ENCODE measurements around the gene TRIM47.
"Not testable (repeated sequence)": the region's sequence is repeated elsewhere in the genome, so short reads cannot be mapped to it uniquely, and the experiment has no call there.

Gene TRIM47

DNA sequence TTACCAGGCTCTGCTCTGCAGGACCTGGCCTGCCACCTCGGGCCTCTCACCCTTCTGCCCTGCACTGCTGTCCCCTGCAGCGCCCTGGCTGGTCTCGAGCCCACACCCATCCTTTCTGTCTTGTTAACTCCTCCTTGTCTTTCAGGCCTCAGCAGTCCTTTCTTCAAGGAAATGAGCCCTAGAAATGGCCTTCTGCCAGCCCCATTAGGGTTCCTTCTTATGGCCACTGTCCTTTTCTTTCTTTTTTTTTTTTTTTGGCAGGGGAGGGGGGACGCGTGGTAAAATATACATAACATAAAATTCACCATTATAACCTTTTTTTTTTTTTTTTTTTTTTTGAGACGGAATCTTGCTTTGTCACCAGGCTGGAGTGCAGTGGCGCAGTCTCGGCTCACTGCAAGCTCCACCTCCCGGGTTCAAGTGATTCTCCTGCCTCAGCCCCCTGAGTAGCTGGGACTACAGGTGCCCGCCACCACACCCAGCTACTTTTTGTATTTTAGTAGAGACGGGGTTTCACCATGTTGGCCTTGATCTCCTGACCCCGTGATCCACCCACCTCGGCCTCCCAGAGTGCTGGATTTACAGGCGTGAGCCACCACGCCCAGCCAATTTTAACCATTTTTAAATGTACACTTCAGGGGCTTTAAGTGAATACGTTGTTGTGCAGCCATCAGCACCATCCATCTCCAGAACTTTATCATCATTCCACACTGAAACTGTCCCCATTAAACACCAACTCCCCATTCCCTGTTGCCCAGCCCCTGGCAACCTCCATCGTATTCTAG lies 12.8 kb downstream of the TRIM47 start:
- not testable (repeated sequence) for DNase-seq

DNA sequence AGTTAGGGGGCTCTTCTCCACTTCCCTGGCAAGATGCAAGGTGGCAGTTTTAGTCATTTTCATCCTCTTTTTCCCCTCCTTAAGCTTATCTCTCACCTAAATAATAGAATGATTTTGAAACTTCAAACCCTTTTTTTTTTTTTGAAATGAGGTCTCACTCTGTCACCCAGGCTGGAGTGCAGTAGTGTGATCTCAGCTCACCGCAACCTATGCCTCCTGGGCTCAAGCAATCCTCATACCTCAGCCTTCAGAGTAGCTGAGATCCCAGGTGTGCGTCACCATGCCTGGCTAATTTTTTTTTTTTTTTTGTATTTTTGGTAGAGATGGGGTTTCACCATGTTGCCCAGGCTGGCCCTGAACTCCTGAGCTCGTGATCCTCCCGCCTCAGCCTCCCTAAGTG lies 13.5 kb downstream of the TRIM47 start:
- peak; percentile 28 for DNase-seq

DNA sequence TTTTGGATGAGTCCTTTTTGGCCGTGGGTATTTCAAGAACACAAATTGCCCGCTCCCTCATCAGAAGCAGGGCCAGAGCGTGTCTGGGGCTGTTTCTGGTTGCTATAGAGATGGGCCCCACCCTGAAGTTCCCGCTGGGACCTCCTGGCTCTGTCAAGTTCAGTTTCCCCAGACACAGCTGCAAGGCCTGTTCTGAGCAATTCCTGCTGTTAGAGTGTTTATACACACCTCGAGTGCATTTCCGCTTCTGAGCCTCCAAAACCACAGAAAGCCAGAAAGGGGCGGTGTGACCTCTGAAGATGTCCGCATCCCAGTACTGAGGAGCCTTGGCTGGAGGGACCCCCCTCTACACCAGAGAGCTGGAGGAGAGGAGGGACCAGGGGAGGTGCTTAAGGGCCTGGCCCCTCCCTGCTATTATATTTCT lies 13.9 kb downstream of the TRIM47 start:
- DNase-seq, result peak; percentile 70

DNA sequence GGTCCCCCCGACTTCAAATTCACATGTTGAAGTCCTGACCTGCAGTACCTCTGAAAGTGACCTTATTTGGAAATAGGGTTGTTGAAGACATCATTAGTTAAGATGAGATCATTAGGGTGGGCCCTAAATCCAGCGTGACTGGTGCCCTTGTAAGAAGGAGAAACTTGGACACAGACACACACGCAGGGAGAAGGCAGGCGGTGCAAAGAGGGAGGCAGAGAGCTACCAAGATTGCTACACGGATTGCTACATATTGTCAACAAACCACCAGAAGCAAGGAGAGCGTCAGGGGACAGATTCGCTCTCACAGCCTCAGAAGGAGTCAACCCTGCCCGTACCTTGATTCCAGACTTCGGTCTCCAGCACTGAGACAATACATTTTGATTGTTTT lies 16.5 kb downstream of the TRIM47 start:
- no peak for DNase-seq

DNA sequence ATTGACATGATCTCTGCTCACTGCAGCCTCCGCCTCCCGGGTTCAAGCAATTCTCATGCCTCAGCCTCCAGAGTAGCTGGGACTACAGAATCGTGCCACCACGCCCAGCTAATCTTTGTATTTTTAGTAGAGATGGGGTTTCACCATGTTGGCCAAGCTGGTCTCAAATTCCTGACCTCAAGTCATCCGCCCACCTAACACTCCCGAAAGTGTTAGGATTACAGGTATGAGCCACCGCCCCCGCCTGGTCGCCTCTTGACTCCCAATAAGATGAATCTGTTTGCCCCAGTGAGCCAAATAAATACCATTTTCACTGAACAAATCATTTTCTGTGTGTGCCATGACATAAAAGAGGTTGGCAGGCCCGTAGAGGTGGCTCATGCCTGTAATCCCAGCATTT lies 19.0 kb downstream of the TRIM47 start:
- not testable (repeated sequence) for DNase-seq

DNA sequence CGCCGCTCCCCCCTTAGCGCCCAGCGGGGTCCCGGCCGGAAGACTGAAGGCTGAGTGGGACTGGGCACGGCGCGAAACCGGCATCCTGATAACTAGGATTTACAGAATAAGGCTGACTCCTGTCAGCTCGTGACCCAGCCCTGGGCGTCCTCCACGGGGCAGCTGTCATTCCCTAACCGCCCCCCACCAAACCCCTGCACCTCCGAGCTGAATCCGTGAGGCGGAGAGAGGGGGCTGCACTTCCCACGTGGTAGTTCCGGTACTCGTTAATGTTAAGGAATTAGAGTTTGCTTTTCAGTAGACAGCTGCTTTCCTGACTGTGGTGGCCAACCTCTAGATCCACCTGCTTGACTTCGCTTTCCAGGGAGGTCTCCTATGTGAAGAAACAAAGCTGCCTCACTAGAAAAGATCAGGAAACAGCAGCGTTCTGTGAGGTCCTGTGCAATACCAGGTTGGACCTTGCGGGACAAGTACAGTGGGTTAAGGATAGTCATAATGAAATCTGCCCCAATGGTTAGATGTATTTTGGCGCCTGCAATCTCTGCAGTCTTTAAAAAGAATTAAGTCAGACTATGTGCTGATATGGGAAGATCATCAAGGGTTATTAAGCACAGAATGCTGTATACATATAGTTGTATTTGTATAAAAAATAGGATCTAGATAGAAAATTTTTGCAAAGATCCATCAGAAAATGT lies 22.2 kb downstream of the TRIM47 start:
- peak; percentile 28 for DNase-seq

DNA sequence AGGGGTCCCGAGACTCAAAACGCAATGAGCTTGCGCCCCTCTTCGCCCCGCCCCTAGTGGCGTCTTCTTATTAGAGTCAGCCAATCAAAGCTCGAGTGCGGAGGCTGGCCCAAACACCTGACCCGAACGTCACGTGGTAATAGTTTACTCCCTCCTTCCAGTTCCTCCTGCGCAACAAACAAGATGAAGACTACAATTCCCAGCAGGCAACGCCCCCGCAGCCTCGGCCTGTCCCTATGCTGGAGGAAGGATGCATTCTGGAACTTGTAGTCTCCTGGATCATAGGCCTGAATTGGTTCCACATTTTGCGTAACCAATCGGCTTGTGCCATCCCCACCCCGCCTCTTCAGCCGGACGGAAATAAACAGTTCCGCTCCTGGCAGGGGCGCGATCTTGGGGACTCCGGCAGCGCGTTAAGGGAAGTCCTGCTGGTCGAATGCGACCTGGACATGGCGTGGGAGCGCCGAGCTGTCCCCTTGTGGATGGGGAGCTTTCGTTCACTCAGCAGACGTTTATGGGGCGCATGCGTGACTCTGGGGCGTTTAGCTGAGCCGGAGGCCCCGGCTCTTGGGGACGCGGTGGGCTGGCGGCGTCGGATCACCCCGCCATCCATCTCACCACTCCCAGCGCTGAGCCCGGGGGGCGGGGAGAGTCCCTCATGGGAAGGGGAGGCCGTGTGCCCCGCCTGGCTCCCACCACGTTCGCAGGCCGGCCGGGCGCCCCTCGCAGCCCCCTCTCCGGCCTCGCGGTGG lies 22.9 kb downstream of the TRIM47 start, which contains the start of gene WBP2:
WBP2 (minus strand) TSS at position 26 of the 752 bp plus-strand sequence. CDS start 38 bp downstream, outside the sequence.
- DNase-seq, result peak; percentile 100

DNA sequence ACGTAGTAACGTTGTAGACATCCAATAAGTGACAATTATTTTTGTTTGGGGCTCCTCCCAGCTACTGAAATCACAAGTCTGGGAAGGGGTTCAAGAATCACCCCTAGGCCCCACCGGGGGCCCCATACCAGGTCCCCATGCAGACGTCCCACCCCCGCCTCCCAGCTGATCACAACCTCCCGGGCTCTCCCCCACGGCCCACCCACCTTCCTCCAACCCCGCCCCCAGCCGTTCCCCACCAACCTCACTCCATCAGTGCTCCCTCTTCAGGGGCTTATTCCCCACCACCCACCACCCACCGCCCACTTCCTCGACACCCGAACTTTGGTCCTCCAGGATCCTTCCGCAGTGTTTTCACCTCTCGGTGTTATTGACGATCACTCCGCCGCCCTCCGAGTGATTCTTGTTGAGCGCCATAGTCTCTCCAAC lies 23.5 kb downstream of the TRIM47 start:
- DNase-seq, result no peak

DNA sequence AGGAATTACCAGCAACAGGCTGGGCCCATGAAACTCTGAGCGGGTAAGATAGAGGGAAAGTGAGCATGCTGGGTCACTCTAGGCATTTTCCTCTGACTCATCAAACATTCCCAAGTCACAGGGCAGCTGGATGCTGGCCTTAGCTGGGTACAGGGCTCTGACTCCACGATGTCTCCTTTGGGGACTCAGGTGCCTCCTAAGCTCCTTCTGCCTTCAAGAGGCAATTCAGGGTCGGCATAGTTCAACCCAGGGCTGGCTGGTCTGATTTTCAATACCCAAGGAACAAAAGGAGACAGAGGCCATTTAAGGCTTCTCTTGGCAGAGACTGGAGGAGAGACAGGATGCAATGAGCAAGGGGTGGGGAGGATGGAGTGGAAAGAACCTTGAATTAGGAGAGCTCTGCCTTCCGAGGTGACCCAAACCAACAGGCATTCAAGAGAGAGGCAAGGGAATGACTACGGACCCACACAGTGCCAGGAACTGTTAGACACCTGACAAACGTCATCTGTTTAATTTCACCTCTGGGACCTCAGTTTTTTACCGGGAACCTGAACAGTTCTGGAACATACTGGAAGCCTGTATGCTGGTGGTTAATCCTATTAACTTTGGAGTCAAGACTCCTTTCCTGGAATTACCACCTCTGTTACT lies 24.2 kb downstream of the TRIM47 start:
- DNase-seq, result peak; percentile 22

DNA sequence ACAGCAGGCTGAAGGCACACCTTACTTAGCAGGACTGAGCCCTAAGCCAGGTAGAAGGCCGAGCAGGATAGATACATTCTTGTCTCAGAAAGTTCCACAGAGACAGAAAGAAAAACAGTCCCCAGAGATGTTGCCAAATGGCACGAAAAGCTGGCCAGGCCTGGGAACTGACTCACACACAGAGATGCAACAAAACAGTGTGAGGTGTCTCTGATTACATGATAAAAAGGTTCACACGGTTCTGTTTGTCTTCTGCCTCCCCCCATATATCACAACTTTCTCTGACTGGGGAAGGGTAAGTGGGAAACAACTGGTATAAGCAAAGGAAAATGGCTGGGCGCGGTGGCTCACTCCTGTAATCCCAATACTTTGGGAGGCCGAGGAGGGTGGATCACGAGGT lies 24.9 kb downstream of the TRIM47 start:
- DNase-seq, result no peak

DNA sequence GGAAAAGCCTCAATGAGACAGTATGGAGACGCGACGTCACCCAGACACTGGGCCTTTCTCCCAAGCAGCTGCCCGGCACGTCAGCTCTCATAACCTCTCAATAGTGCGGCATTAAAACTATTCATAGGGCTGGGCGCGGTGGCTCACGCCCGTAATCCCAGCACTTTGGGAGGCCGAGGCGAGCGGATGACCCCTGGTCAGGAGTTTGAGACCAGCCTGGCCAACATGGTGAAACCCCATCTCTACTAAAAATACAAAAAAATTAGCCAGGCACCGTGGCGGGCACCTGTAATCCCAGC lies 26.7 kb downstream of the TRIM47 start:
- DNase-seq, result not testable (repeated sequence)

DNA sequence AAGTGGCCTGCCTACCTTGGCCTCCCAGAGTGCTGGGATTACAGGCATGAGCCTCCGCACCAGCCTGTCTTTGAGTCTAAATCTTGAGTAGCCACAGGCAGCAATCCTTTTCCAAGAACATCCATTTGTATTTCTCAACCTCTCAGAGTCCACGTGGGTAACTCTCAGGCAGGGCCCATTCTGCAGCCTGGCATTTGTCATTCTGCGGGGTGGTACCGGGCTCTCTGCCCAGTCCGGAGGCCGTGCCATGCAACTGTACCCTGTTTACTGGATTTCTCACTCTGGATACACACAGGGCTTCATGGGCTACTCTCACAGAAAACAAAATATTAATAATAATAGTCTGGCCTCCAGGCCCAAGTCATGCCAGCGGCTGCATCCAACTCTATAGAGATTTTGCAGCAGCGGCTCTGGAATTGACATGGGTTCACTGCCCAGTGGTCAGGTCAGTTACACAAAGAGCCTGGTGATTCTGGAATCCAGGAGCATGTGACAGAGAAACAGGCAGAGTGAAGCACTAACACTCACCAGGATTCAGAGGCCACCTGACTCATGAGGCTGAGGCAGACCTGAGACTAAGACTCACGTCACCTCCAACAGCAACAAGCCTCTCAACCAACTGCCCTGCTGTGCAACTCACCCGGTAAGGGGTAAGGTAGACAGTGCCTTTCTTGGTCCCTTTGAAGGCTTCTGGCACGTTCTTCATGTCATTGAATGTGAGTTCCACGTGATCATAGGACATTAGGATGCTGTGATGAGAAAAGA lies 27.3 kb downstream of the TRIM47 start:
- no peak for DNase-seq

DNA sequence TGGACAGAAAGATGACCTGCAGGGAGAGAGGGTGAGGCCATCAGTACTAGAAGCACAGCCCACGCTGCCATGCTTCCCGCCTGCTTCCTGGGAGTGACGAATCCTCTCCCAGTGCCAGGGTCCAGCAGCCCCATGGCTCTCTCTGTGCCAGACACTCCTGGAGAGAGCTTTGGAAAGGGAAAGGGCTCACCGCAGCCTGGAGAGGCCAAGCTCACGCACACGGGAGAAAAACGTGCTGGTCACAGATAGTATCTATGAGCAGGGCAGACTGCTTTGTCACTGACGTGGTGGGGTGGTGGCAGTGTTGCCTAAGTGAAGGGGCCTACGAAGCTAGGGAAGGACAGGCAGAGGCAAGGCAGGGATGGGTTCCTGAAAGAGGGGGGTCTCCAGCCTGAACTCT lies 28.7 kb downstream of the TRIM47 start:
- no peak for DNase-seq

DNA sequence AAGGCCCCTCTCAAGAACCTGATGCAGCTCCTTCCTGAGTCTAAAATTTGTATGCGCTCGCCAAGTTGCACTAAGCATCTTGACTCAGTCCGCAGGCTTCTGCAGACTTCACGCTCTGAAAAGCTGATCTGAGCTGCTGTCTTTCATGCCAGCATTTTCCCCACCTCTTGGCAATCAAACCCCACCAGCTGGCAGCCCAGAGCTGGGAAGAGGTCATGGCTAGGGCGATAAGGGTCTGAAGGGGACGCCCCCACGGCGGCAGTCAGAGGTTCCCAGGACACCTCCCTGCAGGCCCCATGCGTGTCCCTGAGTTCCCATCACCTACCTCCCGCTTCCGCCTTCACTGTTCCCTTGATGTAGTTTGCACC lies 29.1 kb downstream of the TRIM47 start:
- DNase-seq, result no peak

DNA sequence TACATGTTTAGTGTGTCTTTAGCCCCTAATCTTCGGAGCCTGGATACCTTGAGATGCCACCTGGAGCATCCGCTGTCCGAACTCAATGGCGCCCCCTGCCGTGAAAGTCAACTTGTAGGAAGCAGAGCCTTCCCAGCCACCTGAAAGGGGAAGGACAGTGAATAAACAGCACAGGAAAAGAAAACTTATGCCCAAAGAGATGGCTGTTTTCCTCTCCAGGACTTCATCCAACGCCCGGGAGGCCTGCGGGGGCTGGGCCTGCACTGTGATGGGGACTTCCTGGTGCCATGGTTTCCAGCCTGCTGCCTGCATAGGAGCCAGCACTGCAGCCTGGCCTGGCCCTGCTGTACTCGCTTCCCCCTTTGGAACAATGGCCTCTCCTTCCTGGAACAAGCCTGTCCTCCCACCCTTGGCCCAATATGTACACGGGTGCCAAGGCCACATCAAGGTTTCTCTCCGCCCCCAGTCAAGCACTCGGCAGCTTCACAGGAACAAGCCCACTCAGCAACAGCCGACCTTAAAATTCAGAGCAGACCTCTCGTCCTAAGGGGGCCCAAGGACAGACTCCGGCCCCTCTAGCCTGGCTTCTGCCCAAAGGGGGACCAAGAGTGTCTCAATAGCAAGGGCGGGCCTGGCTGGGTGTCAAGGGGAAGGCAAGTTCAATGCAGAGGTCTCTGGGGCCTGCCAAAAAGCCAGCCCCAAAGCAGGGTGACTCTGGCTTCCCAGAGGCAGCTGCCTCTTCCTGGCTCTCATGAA lies 29.7 kb downstream of the TRIM47 start:
- peak; percentile 84 for DNase-seq

DNA sequence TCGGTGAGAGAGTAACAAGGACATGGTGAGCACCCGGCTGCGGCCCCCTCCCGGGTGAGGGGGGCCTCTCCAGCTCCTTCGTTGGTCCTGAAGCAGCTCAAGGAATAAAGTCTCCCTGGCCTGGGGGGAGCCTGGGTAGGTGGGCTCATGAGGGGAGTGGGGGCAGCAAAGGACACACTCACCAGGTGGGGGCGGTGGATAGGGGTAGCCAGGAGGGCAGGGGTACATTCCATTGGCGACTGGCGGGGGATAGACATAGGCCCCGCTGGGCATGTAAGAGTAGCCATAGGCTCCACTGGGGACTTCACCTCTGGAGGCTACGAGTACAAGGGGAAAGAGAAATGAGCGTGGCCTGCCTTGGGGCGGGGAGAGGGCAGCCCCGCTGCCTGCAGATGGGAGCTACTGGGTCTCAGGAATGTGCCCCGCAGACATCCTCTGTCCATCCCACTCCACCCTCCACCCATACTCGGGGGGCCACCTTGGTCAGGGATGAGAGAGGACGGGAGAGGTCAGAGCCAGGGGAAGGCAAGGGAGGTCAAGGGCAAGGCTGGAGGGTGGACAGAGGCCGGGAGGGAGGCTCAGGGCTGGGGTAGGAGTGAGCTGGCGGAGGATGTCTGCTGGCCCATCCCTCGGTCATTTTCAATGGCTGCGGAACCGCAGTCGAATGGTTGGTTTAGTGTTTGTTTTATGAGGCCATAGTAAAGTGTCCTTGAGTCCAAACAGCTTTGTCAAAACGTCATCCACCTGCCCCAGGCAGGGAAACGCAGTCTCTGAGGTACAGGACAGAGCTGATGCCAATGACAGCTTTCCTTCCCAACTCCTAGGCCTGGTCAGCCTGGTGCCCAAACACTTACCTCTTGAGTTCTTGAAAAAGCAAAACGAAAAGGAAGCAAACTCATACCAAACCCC lies 30.5 kb downstream of the TRIM47 start:
- no peak for DNase-seq

DNA sequence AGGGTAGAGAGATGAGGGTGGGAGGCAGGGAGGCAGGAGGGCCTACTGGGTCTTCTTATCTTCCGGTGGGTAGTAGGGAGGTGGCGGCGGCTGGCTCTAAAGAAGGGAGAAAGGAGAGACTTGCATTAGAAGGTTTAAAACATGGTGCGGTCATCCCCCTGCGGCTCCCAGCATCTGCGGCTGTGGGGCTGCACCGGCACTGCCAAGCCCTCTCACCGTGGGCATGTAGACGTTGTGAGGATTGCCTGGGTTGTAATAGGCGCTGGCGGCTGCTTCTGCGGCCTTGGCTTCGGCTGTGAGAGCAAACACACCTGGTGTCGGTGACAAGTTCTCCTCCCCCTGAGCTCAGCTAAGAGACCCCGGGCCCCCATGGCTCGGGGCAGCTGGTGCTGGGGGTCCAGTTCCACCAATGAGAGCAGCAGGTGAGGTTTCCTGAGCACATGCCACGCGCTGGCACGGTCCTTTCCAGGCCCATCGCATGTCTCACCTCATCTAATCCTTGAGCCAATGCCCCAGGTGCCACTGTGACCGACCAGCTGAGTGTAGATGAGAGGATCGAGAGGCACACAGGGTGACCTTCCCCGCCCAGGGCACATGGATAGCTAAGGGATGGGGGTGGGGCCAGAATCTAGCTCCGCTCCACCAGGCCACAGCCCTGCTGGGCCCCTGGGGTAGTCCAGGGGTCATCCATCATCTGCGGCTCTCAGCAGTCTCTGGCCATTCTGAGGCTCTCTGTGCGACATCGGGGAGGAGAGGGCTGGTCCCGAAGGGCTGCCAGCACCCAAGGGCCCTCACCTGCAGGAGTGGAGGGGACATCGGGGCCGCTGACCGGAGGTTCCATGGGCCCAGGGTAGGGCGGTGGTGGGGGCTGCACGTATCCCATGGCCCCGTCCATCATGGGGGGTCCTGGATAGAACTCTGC lies 31.4 kb downstream of the TRIM47 start:
- DNase-seq, result no peak

DNA sequence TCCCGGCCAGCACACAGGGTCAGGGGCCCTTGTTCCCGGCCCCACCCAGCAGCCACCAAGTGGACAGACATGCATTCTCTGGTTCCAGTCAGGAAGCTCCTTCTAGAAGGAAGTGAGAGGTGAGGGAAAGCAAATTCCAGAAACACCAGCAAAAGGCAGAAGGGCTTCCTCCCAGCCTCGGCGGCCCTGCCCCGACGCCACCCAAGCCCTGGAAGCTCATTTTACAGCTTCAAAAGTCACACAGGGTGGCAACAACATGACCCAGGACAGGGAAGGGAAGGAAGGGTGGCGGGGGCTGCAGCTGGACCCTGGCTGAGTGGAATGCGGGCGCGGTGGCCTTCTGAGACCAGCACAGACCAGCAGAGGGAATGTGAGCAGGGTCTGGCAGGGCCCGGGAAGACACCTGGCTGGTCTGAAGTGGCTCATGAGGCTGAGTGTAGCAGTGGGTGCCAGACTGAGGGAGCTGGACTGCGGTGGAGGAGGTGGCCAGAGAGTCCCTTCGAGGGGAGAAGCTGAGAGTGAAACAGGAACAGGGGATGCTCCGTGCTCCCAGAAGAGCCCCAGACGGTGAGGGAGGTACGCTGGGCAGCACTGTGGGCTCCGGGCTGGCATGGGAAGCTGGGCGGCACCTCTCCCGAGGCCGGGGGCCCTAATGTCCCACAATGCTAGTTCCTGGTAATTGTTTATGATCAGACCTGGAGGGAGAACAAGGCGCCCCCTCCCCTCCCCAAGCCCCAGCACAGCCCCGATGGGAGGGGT lies 32.3 kb downstream of the TRIM47 start:
- no peak for DNase-seq
